ENCODE data around the gene HDGF.

Gene HDGF

GRCh38 chr1:156703336-156703735, 48.1 kb downstream of the HDGF start:
- no peak for TF ChIP-seq CTCF (IDR thresholded peaks at IDR 0.05; ENCODE audit: control insufficient read depth, insufficient read depth, low read depth, low read length, missing control alignments)
- DNase-seq (ENCODE audit: low read depth), result no peak
- H3K4me3 ChIP-seq (ENCODE audit: control insufficient read depth, low read depth, low read length), result peak overlapping the region; percentile 71

- no peak for DNase-seq (ENCODE audit: low read depth)
- no peak overlapping the region for H3K4me3 ChIP-seq (ENCODE audit: control insufficient read depth, low read depth, low read length)
- no peak for TF ChIP-seq CTCF (IDR thresholded peaks at IDR 0.05; ENCODE audit: control insufficient read depth, insufficient read depth, low read depth, low read length, missing control alignments)
Observed at GRCh38 chr1:156700736-156701531, 50.5 kb downstream of the HDGF start.

GRCh38 chr1:156698995-156699394, 52.5 kb downstream of the HDGF start:
- DNase-seq (ENCODE audit: low read depth), result no peak
- H3K4me3 ChIP-seq (ENCODE audit: control insufficient read depth, low read depth, low read length), result no peak overlapping the region
- TF ChIP-seq CTCF (IDR thresholded peaks at IDR 0.05; ENCODE audit: control insufficient read depth, insufficient read depth, low read depth, low read length, missing control alignments), result no peak

- TF ChIP-seq CTCF (IDR thresholded peaks at IDR 0.05; ENCODE audit: control insufficient read depth, insufficient read depth, low read depth, low read length, missing control alignments), result no peak
- DNase-seq (ENCODE audit: low read depth), result no peak
- H3K4me3 ChIP-seq (ENCODE audit: control insufficient read depth, low read depth, low read length), result no peak overlapping the region
Observed at GRCh38 chr1:156697481-156697880, 54.0 kb downstream of the HDGF start.

GRCh38 chr1:156696755-156697154, 54.7 kb downstream of the HDGF start:
- TF ChIP-seq CTCF (IDR thresholded peaks at IDR 0.05; ENCODE audit: control insufficient read depth, insufficient read depth, low read depth, low read length, missing control alignments), result no peak
- no peak overlapping the region for H3K4me3 ChIP-seq (ENCODE audit: control insufficient read depth, low read depth, low read length)
- DNase-seq (ENCODE audit: low read depth), result no peak

- no peak for TF ChIP-seq CTCF (IDR thresholded peaks at IDR 0.05; ENCODE audit: control insufficient read depth, insufficient read depth, low read depth, low read length, missing control alignments)
- DNase-seq (ENCODE audit: low read depth), result no peak
- no peak overlapping the region for H3K4me3 ChIP-seq (ENCODE audit: control insufficient read depth, low read depth, low read length)
Observed at GRCh38 chr1:156694690-156694962, 56.8 kb downstream of the HDGF start.
